Upper lobe of right lung (tissue), 1 donor: Measurements from ENCODE around the gene UQCC3. TPM values are rescaled to one million over a fixed set of nuclear protein-coding genes. Genes with fewer than 3 reads are reported as not detected.

ENCODE experiments used
- ATAC-seq: fragments of 200-7000 bp; cut with Tn5 transposase; one replicate; pipeline ENCODE4 v1.9.1; 2020; ENCODE audit warnings: mild to moderate bottlenecking, moderate library complexity
- DNase-seq: peaks from one replicate; pipeline ENCODE4 v3.0.0-alpha.2; 2020
- H3K27ac ChIP-seq: fragments of 200-600 bp; one replicate; pipeline ENCODE4 v1.8.0; 2022
- H3K27me3 ChIP-seq: fragments of 200-600 bp; one replicate; pipeline ENCODE4 v1.8.0; 2022; ENCODE audit warnings: mild to moderate bottlenecking
- H3K36me3 ChIP-seq: fragments of 200-600 bp; one replicate; pipeline ENCODE4 v1.8.0; 2022
- H3K4me1 ChIP-seq: fragments of 200-600 bp; one replicate; pipeline ENCODE4 v1.8.0; 2022
- H3K4me3 ChIP-seq: fragments of 200-600 bp; one replicate; pipeline ENCODE4 v1.8.0; 2022; ENCODE audit warnings: mild to moderate bottlenecking
- H3K9me3 ChIP-seq: fragments of 200-600 bp; one replicate; pipeline ENCODE4 v1.8.0; 2022
- intact Hi-C: fragments of 100-400 bp; cut with DNase I; formaldehyde crosslinking; loops from one replicate; pipeline ENCODE4 v1.11.0; 2022
- total RNA-seq: library from RNA; stranded (reverse); fragmentation: NEBNext Ultra II Directional; extraction: Animal tissue kit (Norgen Biotek cat#: 25700); gene quantifications from one replicate; pipeline ENCODE4 v1.2.1, GENCODE V29; 2021
- TF ChIP-seq, protein P1 (sequence below): fragments of 200-600 bp; IDR thresholded peaks from one replicate; pipeline ENCODE4 v1.8.0; 2022; ENCODE audit warnings: antibody characterized with exemption
- donor health status: DM: no; HTN: yes; CAD: no; lungs with severe emphysema.

Gene UQCC3
- total RNA-seq, 1 donor from 2014 or later: 5.7 TPM

DNA sequence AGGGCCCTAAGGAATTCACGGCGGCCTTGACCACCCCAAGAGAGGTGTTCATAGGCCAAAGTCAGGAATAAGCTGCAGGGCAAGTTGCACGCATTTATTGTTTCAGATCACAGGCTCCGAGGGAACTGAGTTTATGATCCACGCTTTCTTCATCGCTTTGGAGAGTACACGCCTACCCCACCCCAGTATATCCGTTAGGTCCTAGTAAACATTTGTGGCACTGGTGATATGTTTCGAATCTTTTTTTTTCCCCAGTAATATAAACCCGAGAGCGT is 25.9 kb upstream of the UQCC3 start:
- peaks cover 16% of the 10 kb centered on the region for H3K4me1 ChIP-seq
- no peak for DNase-seq
- TF ChIP-seq, protein P1, sequence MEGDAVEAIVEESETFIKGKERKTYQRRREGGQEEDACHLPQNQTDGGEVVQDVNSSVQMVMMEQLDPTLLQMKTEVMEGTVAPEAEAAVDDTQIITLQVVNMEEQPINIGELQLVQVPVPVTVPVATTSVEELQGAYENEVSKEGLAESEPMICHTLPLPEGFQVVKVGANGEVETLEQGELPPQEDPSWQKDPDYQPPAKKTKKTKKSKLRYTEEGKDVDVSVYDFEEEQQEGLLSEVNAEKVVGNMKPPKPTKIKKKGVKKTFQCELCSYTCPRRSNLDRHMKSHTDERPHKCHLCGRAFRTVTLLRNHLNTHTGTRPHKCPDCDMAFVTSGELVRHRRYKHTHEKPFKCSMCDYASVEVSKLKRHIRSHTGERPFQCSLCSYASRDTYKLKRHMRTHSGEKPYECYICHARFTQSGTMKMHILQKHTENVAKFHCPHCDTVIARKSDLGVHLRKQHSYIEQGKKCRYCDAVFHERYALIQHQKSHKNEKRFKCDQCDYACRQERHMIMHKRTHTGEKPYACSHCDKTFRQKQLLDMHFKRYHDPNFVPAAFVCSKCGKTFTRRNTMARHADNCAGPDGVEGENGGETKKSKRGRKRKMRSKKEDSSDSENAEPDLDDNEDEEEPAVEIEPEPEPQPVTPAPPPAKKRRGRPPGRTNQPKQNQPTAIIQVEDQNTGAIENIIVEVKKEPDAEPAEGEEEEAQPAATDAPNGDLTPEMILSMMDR: no peak
- no peaks in the 10 kb centered on the region for H3K27me3 ChIP-seq
- H3K9me3 ChIP-seq: no peaks in the 10 kb centered on the region
- H3K4me3 ChIP-seq: peak overlapping the region; percentile 92
- ATAC-seq: no peak
- intact Hi-C loops: no loop called here
- H3K27ac ChIP-seq: peak overlapping the region; percentile 96
- H3K36me3 ChIP-seq: peaks cover 45% of the 10 kb centered on the region

DNA sequence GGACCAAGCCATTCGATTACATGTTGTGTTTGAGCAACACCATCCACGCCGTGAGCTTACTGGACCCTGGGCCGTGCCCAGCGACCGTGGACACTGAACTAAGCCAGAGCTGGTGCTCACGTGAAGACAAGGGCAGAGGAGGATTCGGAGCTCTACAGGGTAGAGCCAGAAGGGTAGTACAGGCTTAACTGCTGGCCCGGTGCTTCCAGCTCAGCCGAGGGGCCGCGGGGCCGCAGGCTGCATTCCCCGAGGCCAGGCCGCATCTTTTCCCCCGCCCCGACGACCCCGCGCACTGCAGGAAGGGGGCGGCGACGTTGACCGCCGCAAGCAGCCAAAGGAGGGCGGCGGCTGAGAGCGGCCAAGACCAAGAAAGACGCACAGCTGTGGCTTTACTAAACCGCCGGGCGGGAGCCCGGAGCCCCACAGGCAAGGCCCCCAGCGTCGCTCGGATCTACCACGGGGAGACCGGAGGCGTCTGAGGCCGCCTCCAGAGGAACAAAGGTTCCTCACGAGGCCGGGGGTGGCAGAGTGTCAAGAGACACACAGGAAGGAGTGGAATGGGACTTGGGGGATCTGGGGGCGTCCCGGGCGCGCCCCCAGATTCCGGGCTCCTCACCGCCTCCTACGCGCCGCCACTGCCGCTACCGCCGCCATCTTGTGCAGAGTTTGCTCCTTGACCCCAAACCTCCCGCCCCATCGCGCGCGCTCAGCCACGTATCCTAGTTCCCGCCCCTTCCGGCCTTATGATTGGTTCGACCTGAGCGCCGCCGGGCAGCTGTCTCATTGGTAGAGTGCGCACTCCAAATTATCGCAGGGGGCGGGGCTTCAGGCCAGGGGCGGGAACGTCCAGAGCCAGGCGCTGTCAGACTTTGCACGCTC is 25.3 kb upstream of the UQCC3 start, which contains the start of gene GANAB:
Gene GANAB (minus strand): TSS at position 668 of the 879 bp plus-strand sequence. CDS start 14 bp downstream, at position 654.
- Histone ChIP-seq H3K4me3 (peak within 1 kb of the TSS; percentile 92), H3K9me3 (no peaks in the 10 kb centered on the region), H3K27ac (peak within 1 kb of the TSS; percentile 96), H3K4me1 (peaks cover 16% of the 10 kb centered on the region), H3K36me3 (peaks cover 45% of the 10 kb centered on the region), H3K27me3 (no peaks in the 10 kb centered on the region)
- ATAC-seq: peak; percentile 99
- intact Hi-C loops: no loop called here
- DNase-seq: peak; percentile 100
- TF ChIP-seq, protein P1: no peak

DNA sequence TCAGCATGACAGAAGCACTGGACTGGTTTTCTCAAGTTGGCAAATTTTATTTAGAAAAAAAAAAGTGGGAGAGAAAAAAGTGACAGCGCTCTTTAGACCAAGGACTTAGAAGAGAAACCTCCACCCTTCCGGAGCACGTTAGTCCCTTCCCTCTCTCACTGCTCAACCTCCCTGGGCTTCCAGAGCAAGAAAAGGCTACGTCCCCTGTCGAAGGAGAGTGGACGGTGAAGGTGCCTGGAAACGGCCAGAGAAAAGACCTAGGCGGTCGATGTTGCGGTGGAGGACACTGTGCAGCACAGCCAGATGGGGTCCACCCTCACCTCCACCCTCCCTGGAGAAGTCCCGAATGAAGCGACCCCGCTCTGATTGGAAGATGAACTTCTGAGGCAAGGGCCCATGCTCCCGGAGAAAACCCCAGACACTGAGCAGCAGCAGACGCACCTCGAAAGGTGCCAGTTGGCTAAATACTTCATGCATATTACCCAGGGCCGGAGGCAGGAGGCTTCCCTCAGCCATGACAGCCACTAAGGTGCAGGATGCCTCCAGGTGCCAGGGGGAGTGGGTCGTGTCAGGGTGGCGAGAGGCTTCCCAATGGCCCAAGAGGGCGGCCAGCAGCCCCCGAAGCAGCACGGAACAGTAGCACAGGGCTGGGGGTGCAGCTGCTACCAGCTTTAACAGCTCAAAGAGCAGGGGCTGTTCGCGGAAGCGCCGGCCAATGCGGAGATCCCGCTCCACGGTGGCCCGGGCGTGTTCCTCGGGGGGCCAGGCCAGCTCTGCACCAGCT is 24.5 kb upstream of the UQCC3 start:
- Histone ChIP-seq H3K9me3 (no peaks in the 10 kb centered on the region), H3K4me3 (no peak overlapping the region), H3K27me3 (no peaks in the 10 kb centered on the region), H3K4me1 (peaks cover 22% of the 10 kb centered on the region), H3K36me3 (peaks cover 43% of the 10 kb centered on the region), H3K27ac (peak overlapping the region; percentile 96)
- TF ChIP-seq, protein P1: no peak
- ATAC-seq: no peak
- intact Hi-C loops: no loop called here
- no peak for DNase-seq

DNA sequence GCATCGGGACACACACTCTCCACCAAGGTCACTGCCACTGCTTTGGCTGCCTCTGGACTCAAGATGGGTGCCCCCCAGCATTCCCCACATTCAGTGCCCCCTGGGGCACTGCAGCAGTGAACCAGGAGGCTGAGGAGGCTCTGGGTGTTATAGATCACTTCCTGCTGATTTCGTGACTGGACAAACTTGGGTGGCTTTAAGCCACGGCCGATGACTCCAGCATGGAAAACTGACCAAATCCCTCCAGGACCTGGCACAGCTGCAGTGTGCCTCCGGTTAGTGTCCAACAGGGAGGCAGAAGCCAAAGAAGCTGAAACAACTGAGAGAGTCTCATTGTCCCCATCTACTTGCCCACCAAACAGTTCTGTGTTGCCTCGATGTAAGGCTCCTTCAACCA is 23.9 kb upstream of the UQCC3 start:
- Histone ChIP-seq H3K9me3 (no peaks in the 10 kb centered on the region), H3K4me1 (peaks cover 27% of the 10 kb centered on the region), H3K4me3 (no peak overlapping the region), H3K27ac (no peak overlapping the region), H3K36me3 (peaks cover 37% of the 10 kb centered on the region), H3K27me3 (no peaks in the 10 kb centered on the region)
- no peak for ATAC-seq
- intact Hi-C loops: no loop called here
- DNase-seq: no peak
- TF ChIP-seq, protein P1: no peak

DNA sequence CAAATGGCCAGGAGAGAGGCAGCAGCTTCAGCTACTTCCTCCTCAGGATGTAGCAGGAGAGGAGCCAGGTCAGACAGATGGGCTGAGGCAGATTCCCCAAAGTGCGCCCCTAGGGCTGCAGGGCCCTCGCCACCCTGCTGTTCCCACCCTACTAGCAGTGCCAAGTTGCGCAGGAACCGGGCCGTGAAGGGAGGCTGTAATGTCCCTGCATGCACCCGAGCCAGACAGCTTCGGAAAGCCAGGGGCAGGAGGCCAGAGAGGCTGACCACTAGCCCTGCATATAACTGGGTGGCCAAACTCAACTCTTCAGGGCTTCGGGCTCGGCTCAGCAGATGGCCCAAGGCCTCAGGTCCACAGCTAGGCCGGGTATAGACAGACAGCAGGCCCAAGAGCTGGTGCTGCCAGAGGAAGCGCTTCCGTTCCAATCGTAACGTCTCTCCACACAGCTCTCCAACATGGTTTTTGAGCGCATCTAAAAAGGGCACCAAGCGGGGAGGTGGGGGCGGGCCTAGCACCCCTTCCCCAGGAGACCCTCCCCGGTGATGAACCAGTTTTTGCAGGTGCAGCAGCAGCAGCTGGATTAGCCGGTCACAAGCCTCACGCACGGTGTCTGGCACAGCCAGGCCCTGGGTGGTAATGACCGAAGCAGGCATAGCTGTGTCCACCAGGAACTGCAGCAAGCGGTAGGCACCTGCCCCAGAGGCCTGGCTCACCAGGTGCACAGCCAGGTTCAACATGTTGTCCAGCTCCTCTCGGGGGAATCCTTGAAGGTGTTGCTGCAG is 23.1 kb upstream of the UQCC3 start:
- no peak for DNase-seq
- no peak overlapping the region for H3K4me3 ChIP-seq
- TF ChIP-seq, protein P1: no peak
- peaks cover 29% of the 10 kb centered on the region for H3K36me3 ChIP-seq
- no peaks in the 10 kb centered on the region for H3K9me3 ChIP-seq
- peaks cover 27% of the 10 kb centered on the region for H3K4me1 ChIP-seq
- ATAC-seq: no peak
- H3K27ac ChIP-seq: no peak overlapping the region
- intact Hi-C loops: no loop called here
- no peaks in the 10 kb centered on the region for H3K27me3 ChIP-seq
